PFSK-1 (cell line): Measurements from ENCODE around the gene SIPA1L3.

Experiments used
- FOXP2 ChIP-seq: optimal IDR thresholded peaks from 2 replicates; pipeline ENCODE3; 2011; ENCODE audit warnings: borderline replicate concordance, control low read depth, inconsistent platforms; ENCODE audit not compliant: insufficient read depth; ENCODE audit errors: extremely low read length, extremely low read depth
- POLR2AphosphoS5 ChIP-seq: IDR thresholded peaks from 2 replicates; pipeline ENCODE4 v1.6.1; 2012; ENCODE audit warnings: low read depth, mild to moderate bottlenecking, control low read depth, low read length, moderate library complexity
- SIN3A ChIP-seq: IDR thresholded peaks from 2 replicates; pipeline ENCODE4 v1.6.1; 2012; ENCODE audit warnings: mild to moderate bottlenecking, low read length, moderate library complexity, borderline replicate concordance; ENCODE audit not compliant: insufficient read depth
- TAF1 ChIP-seq: IDR thresholded peaks from 2 replicates; pipeline ENCODE4 v1.6.1; 2012; ENCODE audit warnings: low read length, control low read depth, borderline replicate concordance; ENCODE audit not compliant: insufficient read depth
- TF ChIP-seq, protein P1 (sequence below), 2 experiments: IDR thresholded peaks; 2 replicates each; pipeline versions ENCODE4 v1.6.1 to v1.8.0; 2011 to 2012; ENCODE audit warnings: low read depth in 2 of 2, low read length in 2 of 2, control low read depth in 1 of 2, inconsistent platforms in 1 of 2, mild to moderate bottlenecking in 1 of 2, moderate library complexity in 1 of 2; ENCODE audit not compliant: insufficient read depth in 1 of 2

The SIPA1L3 gene

GRCh38 chr19:38070573-38070972 is 163.6 kb downstream of the SIPA1L3 start:
- no peak for TF ChIP-seq POLR2AphosphoS5
- no peak for TF ChIP-seq FOXP2
- TF ChIP-seq, protein P1, sequence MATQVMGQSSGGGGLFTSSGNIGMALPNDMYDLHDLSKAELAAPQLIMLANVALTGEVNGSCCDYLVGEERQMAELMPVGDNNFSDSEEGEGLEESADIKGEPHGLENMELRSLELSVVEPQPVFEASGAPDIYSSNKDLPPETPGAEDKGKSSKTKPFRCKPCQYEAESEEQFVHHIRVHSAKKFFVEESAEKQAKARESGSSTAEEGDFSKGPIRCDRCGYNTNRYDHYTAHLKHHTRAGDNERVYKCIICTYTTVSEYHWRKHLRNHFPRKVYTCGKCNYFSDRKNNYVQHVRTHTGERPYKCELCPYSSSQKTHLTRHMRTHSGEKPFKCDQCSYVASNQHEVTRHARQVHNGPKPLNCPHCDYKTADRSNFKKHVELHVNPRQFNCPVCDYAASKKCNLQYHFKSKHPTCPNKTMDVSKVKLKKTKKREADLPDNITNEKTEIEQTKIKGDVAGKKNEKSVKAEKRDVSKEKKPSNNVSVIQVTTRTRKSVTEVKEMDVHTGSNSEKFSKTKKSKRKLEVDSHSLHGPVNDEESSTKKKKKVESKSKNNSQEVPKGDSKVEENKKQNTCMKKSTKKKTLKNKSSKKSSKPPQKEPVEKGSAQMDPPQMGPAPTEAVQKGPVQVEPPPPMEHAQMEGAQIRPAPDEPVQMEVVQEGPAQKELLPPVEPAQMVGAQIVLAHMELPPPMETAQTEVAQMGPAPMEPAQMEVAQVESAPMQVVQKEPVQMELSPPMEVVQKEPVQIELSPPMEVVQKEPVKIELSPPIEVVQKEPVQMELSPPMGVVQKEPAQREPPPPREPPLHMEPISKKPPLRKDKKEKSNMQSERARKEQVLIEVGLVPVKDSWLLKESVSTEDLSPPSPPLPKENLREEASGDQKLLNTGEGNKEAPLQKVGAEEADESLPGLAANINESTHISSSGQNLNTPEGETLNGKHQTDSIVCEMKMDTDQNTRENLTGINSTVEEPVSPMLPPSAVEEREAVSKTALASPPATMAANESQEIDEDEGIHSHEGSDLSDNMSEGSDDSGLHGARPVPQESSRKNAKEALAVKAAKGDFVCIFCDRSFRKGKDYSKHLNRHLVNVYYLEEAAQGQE (IDR thresholded peaks at IDR 0.05; ENCODE audit: insufficient read depth in 1 of 2, low read depth in 2 of 2, low read length in 2 of 2) = no peak
- no peak for TF ChIP-seq SIN3A
- TF ChIP-seq TAF1 = no peak

GRCh38 chr19:38071647-38072046 is 164.6 kb downstream of the SIPA1L3 start:
- TF ChIP-seq, protein P1 (IDR thresholded peaks at IDR 0.05; ENCODE audit: insufficient read depth in 1 of 2, low read depth in 2 of 2, low read length in 2 of 2) = no peak
- TF ChIP-seq POLR2AphosphoS5 (no peak), TAF1 (no peak), SIN3A (no peak), FOXP2 (no peak)

DNA sequence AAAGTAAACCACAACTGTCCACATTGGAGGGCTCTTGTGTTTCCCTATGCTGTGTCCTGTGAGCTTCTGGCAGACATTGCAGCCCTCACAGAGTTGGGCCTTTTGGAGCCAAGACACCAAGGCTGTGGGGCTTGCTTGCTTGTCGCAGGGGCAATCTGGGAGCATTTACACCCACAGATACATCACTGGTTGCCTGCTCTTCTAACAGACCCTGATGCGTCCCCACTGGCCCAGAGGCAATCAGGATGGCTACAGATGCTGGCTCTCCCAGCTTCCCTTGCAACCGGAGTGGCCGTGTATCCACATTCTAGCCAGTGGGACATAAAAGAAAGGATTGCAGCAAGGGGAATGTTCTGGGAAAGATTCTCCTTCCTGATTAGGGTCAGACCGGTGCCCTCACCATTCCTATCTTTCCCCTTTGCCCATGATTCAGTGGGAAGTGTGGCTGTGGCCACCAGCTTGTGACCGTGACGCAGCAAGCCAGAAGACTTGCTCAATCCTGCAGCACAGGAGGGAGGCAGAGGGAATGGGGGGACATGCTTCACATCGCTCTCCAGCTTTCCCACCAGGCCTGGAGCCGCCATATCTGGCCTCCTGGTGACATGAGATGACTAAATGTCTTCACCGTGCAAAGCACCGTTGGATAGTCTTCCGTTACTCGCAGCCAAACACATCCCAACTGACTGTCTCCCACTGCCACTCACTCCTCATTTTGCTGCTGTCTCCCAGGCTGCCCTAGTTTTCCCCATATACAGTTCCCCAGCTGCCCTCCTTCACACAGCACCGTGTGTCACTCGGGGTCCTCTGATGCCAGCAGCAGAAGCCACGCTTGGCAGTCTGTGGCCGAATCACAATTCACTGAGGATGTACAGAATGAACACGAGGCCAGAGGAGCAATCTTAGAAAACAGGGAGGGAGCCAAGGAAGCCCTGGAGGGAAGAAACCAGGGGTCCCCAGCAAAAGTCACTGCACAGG is 166.1 kb downstream of the SIPA1L3 start:
- no peak for TF ChIP-seq TAF1
- TF ChIP-seq, protein P1 (IDR thresholded peaks at IDR 0.05; ENCODE audit: insufficient read depth in 1 of 2, low read depth in 2 of 2, low read length in 2 of 2) = no peak
- TF ChIP-seq POLR2AphosphoS5 = no peak
- TF ChIP-seq FOXP2 = no peak
- no peak for TF ChIP-seq SIN3A

GRCh38 chr19:38073841-38074685 is 167.1 kb downstream of the SIPA1L3 start:
- no peak for TF ChIP-seq POLR2AphosphoS5
- no peak for TF ChIP-seq FOXP2

- TF ChIP-seq, protein P1 (IDR thresholded peaks at IDR 0.05; ENCODE audit: insufficient read depth in 1 of 2, low read depth in 2 of 2, low read length in 2 of 2) = no peak
- TF ChIP-seq FOXP2 = no peak
- TF ChIP-seq POLR2AphosphoS5 = no peak
- TF ChIP-seq SIN3A = no peak
- no peak for TF ChIP-seq TAF1
Measured at GRCh38 chr19:38076337-38076736, 169.3 kb downstream of the SIPA1L3 start.
